ENCODE data around the gene TMPRSS11D.

TMPRSS11D gene

GRCh38 chr4:67883902-67884301 is at the start of gene TMPRSS11D:
TSS of gene TMPRSS11D (minus strand) at chr4:67884002. CDS start at chr4:67883933, 69 bp downstream.
- DNase-seq (ENCODE audit: low read depth) = no peak

- no peak for DNase-seq (ENCODE audit: low read depth)
These were observed 49.2 kb upstream of the TMPRSS11D start for GRCh38 chr4:67933038-67933437.

- no peak for DNase-seq (ENCODE audit: low read depth)
These were observed 47.5 kb upstream of the TMPRSS11D start for GRCh38 chr4:67931256-67931655.

GRCh38 chr4:67929426-67929825 is 45.6 kb upstream of the TMPRSS11D start:
- no peak for DNase-seq (ENCODE audit: low read depth)

GRCh38 chr4:67928546-67928945 is 44.7 kb upstream of the TMPRSS11D start:
- DNase-seq (ENCODE audit: low read depth) = no peak

- no peak for DNase-seq (ENCODE audit: low read depth)
These were observed 43.4 kb upstream of the TMPRSS11D start for GRCh38 chr4:67927251-67927650.

- no peak for DNase-seq (ENCODE audit: low read depth)
These were observed 42.7 kb upstream of the TMPRSS11D start for GRCh38 chr4:67926485-67926884.

- no peak for DNase-seq (ENCODE audit: low read depth)
These were observed 38.9 kb upstream of the TMPRSS11D start for GRCh38 chr4:67922697-67923096.

GRCh38 chr4:67918428-67918827 is 34.6 kb upstream of the TMPRSS11D start:
- no peak for DNase-seq (ENCODE audit: low read depth)

GRCh38 chr4:67915400-67915966 is 31.7 kb upstream of the TMPRSS11D start:
- no peak for DNase-seq (ENCODE audit: low read depth)

GRCh38 chr4:67912080-67912479 is 28.3 kb upstream of the TMPRSS11D start:
- no peak for DNase-seq (ENCODE audit: low read depth)

- no peak for DNase-seq (ENCODE audit: low read depth)
These were observed 27.8 kb upstream of the TMPRSS11D start for GRCh38 chr4:67911638-67912037.

- DNase-seq (ENCODE audit: low read depth) = no peak
These were observed 27.3 kb upstream of the TMPRSS11D start for GRCh38 chr4:67911141-67911540.

GRCh38 chr4:67910585-67910905 is 26.7 kb upstream of the TMPRSS11D start:
- no peak for DNase-seq (ENCODE audit: low read depth)

- no peak for DNase-seq (ENCODE audit: low read depth)
These were observed 26.2 kb upstream of the TMPRSS11D start for GRCh38 chr4:67909905-67910584.

GRCh38 chr4:67907650-67908049 is 23.8 kb upstream of the TMPRSS11D start:
- no peak for DNase-seq (ENCODE audit: low read depth)

- no peak for DNase-seq (ENCODE audit: low read depth)
These were observed 15.3 kb upstream of the TMPRSS11D start for GRCh38 chr4:67899096-67899495.

GRCh38 chr4:67897686-67898085 is 13.9 kb upstream of the TMPRSS11D start:
- no peak for DNase-seq (ENCODE audit: low read depth)

GRCh38 chr4:67896421-67897065 is 12.7 kb upstream of the TMPRSS11D start:
- no peak for DNase-seq (ENCODE audit: low read depth)

GRCh38 chr4:67894659-67895058 is 10.9 kb upstream of the TMPRSS11D start:
- no peak for DNase-seq (ENCODE audit: low read depth)

- no peak for DNase-seq (ENCODE audit: low read depth)
These were observed 9.1 kb upstream of the TMPRSS11D start for GRCh38 chr4:67892905-67893304.

GRCh38 chr4:67892253-67892652 is 8.5 kb upstream of the TMPRSS11D start:
- DNase-seq (ENCODE audit: low read depth) = no peak

GRCh38 chr4:67891645-67892044 is 7.8 kb upstream of the TMPRSS11D start:
- DNase-seq (ENCODE audit: low read depth) = no peak

GRCh38 chr4:67886281-67886680 is 2.5 kb upstream of the TMPRSS11D start:
- DNase-seq (ENCODE audit: low read depth) = no peak

All from stimulated activated CD8-positive, alpha-beta memory T cell treated with anti-CD3 and anti-CD28 coated beads, Interleukin-4, amount 100 ng/mL, for 24 hours (primary cell).